ENCODE results near the gene CGREF1.

- no peak for TF ChIP-seq CTCF (IDR thresholded peaks at IDR 0.05)
- no peak for TF ChIP-seq EZH2 (IDR thresholded peaks at IDR 0.05; ENCODE audit: borderline replicate concordance, insufficient read depth, low read depth, low read length, poor library complexity, severe bottlenecking)
These were observed 40.3 kb upstream of the CGREF1 start for GRCh38 chr2:27159271-27159670.
